Measurements from ENCODE around the gene PHC1.

PHC1 gene

GRCh38 chr12:8922544-8922943 lies 8.2 kb downstream of the PHC1 start:
- TF ChIP-seq GATA2 (IDR thresholded peaks at IDR 0.05; ENCODE audit: low read depth, low read length) (no peak), GATA3 (IDR thresholded peaks at IDR 0.05; ENCODE audit: low read depth, low read length) (no peak)

GRCh38 chr12:8936735-8937134 lies 22.4 kb downstream of the PHC1 start:
- TF ChIP-seq GATA2 (IDR thresholded peaks at IDR 0.05; ENCODE audit: low read depth, low read length), result no peak
- no peak for TF ChIP-seq GATA3 (IDR thresholded peaks at IDR 0.05; ENCODE audit: low read depth, low read length)

GRCh38 chr12:8941691-8942478 lies 27.6 kb downstream of the PHC1 start:
- TF ChIP-seq GATA3 (IDR thresholded peaks at IDR 0.05; ENCODE audit: low read depth, low read length) (no peak), GATA2 (IDR thresholded peaks at IDR 0.05; ENCODE audit: low read depth, low read length) (no peak)

GRCh38 chr12:8943565-8944186 lies 29.4 kb downstream of the PHC1 start:
- TF ChIP-seq GATA3 (IDR thresholded peaks at IDR 0.05; ENCODE audit: low read depth, low read length) (no peak), GATA2 (IDR thresholded peaks at IDR 0.05; ENCODE audit: low read depth, low read length) (no peak)

- TF ChIP-seq GATA3 (IDR thresholded peaks at IDR 0.05; ENCODE audit: low read depth, low read length) (no peak), GATA2 (IDR thresholded peaks at IDR 0.05; ENCODE audit: low read depth, low read length) (no peak)
These were observed 32.4 kb downstream of the PHC1 start for GRCh38 chr12:8946733-8947132.

- TF ChIP-seq GATA3 (IDR thresholded peaks at IDR 0.05; ENCODE audit: low read depth, low read length) (no peak), GATA2 (IDR thresholded peaks at IDR 0.05; ENCODE audit: low read depth, low read length) (no peak)
These were observed 33.4 kb downstream of the PHC1 start for GRCh38 chr12:8947737-8948136.

- TF ChIP-seq GATA3 (IDR thresholded peaks at IDR 0.05; ENCODE audit: low read depth, low read length) (no peak), GATA2 (IDR thresholded peaks at IDR 0.05; ENCODE audit: low read depth, low read length) (no peak)
These were observed 34.5 kb downstream of the PHC1 start for GRCh38 chr12:8948701-8949341.

GRCh38 chr12:8949342-8950220 lies 35.3 kb downstream of the PHC1 start, which contains the start of gene M6PR:
Gene M6PR (minus strand): TSS chr12:8949645. CDS start chr12:8946404, 3,241 bp downstream.
- TF ChIP-seq GATA3 (IDR thresholded peaks at IDR 0.05; ENCODE audit: low read depth, low read length) (no peak), GATA2 (IDR thresholded peaks at IDR 0.05; ENCODE audit: low read depth, low read length) (no peak)

GRCh38 chr12:8950221-8950527 lies 35.9 kb downstream of the PHC1 start:
- no peak for TF ChIP-seq GATA3 (IDR thresholded peaks at IDR 0.05; ENCODE audit: low read depth, low read length)
- TF ChIP-seq GATA2 (IDR thresholded peaks at IDR 0.05; ENCODE audit: low read depth, low read length), result peak; percentile 18; the same call in 1 of the 2 replicates

- TF ChIP-seq GATA2 (IDR thresholded peaks at IDR 0.05; ENCODE audit: low read depth, low read length) (no peak), GATA3 (IDR thresholded peaks at IDR 0.05; ENCODE audit: low read depth, low read length) (no peak)
These were observed 36.6 kb downstream of the PHC1 start for GRCh38 chr12:8950702-8951478.

- no peak for TF ChIP-seq GATA3 (IDR thresholded peaks at IDR 0.05; ENCODE audit: low read depth, low read length)
- TF ChIP-seq GATA2 (IDR thresholded peaks at IDR 0.05; ENCODE audit: low read depth, low read length), result no peak
These were observed 37.4 kb downstream of the PHC1 start for GRCh38 chr12:8951744-8952143.

- TF ChIP-seq GATA2 (IDR thresholded peaks at IDR 0.05; ENCODE audit: low read depth, low read length) (no peak), GATA3 (IDR thresholded peaks at IDR 0.05; ENCODE audit: low read depth, low read length) (no peak)
These were observed 39.6 kb downstream of the PHC1 start for GRCh38 chr12:8953773-8954402.

GRCh38 chr12:8956073-8956472 lies 41.8 kb downstream of the PHC1 start:
- TF ChIP-seq GATA3 (IDR thresholded peaks at IDR 0.05; ENCODE audit: low read depth, low read length), result no peak
- no peak for TF ChIP-seq GATA2 (IDR thresholded peaks at IDR 0.05; ENCODE audit: low read depth, low read length)
